ENCODE data around the gene SIDT1.

The SIDT1 gene

DNA sequence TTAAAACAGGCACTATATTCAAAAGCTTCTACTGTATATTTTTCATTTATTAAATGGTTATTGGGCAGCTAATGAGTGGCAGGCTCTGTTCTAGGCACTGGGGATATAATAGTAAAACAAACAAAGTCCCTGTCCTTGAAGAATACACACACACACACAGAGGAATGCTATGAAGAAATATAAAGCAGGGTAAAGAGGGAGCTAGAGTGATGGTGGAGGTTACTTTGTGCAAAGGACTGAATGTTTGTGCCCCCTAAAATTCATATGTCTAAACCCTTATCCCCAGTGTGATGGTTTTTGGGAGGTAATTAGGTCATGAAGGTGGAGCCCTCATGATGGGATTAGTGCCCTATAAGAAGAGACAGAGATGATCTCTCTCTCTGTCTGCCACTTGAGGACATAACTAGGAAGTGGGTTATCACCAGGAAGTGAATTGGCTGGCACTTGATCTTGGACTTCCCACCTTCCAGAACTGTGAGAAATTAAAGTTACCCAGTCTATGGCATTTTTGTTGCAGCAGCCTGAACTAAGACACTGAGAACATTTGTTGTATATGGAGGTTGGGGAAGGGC is 132.3 kb downstream of the SIDT1 start:
- no peak for FAIRE-seq
- DNase-seq (ENCODE audit: insufficient read length) = no peak
- TF ChIP-seq TAF1 (IDR thresholded peaks at IDR 0.05; ENCODE audit: borderline replicate concordance, low read depth, low read length) (no peak), POLR2AphosphoS5 (IDR thresholded peaks at IDR 0.05; ENCODE audit: low read depth, low read length) (no peak), POLR2A (IDR thresholded peaks at IDR 0.05; ENCODE audit: low read depth, low read length) (no peak)

DNA sequence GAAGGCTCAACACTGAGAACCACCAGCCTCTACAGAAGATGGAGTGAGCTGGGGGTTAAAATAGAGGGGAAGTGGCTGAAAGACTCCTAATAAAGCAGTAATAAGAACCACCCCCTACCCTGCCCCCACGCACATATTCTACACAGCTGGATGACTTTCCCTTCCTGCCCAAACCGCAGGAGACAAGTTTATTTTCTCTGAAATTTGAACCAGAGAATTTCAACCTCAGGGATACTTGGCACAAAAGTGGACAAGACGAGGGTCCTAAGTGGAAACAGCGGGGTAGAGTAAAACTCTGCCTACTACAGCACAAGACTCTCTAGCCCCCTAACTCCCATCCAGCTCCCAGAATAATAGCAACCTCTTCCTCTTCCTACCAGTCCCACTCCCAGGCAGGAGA is 135.7 kb downstream of the SIDT1 start:
- DNase-seq (ENCODE audit: insufficient read length) = no peak
- no peak for TF ChIP-seq POLR2A (IDR thresholded peaks at IDR 0.05; ENCODE audit: low read depth, low read length)
- no peak for TF ChIP-seq TAF1 (IDR thresholded peaks at IDR 0.05; ENCODE audit: borderline replicate concordance, low read depth, low read length)
- no peak for TF ChIP-seq POLR2AphosphoS5 (IDR thresholded peaks at IDR 0.05; ENCODE audit: low read depth, low read length)
- FAIRE-seq = peak; percentile 54

DNA sequence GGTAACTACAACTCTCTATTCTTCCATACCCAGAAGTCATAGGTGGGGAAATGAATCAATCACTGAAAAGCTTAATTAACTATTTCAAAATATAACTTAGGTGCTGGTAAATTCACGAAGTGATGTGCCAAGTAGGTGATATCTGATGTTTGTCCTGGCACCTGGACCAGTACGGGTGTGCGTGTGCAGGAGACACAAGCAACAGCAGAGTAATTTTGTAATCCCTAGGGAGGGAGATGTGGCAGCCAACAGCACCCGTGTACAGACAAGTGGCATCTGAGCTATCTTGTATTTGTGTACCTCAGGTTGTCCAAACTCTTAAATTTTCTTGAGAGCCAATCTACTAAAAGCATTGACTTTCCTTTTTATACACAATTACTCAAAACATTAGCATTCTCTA is 141.2 kb downstream of the SIDT1 start:
- DNase-seq (ENCODE audit: insufficient read length) = no peak
- FAIRE-seq = no peak
- no peak for TF ChIP-seq TAF1 (IDR thresholded peaks at IDR 0.05; ENCODE audit: borderline replicate concordance, low read depth, low read length)
- no peak for TF ChIP-seq POLR2A (IDR thresholded peaks at IDR 0.05; ENCODE audit: low read depth, low read length)
- TF ChIP-seq POLR2AphosphoS5 (IDR thresholded peaks at IDR 0.05; ENCODE audit: low read depth, low read length) = no peak

- FAIRE-seq (no peak), DNase-seq (ENCODE audit: insufficient read length) (no peak)
Measured at GRCh38 chr3:113676261-113676660, 143.9 kb downstream of the SIDT1 start.

GRCh38 chr3:113677737-113678136 is 145.4 kb downstream of the SIDT1 start:
- no peak for FAIRE-seq
- no peak for DNase-seq (ENCODE audit: insufficient read length)
- no peak for TF ChIP-seq POLR2AphosphoS5 (IDR thresholded peaks at IDR 0.05; ENCODE audit: low read depth, low read length)
- TF ChIP-seq TAF1 (IDR thresholded peaks at IDR 0.05; ENCODE audit: borderline replicate concordance, low read depth, low read length) = no peak
- no peak for TF ChIP-seq POLR2A (IDR thresholded peaks at IDR 0.05; ENCODE audit: low read depth, low read length)

More at GRCh38 chr3:113676261-113676660, 143.9 kb downstream of the SIDT1 start:
- TF ChIP-seq POLR2A (IDR thresholded peaks at IDR 0.05; ENCODE audit: low read depth, low read length) = no peak
- TF ChIP-seq POLR2AphosphoS5 (IDR thresholded peaks at IDR 0.05; ENCODE audit: low read depth, low read length) = no peak
- no peak for TF ChIP-seq TAF1 (IDR thresholded peaks at IDR 0.05; ENCODE audit: borderline replicate concordance, low read depth, low read length)

GRCh38 chr3:113678773-113679172 is 146.4 kb downstream of the SIDT1 start:
- no peak for FAIRE-seq
- no peak for TF ChIP-seq POLR2A (IDR thresholded peaks at IDR 0.05; ENCODE audit: low read depth, low read length)
- TF ChIP-seq POLR2AphosphoS5 (IDR thresholded peaks at IDR 0.05; ENCODE audit: low read depth, low read length) = no peak
- TF ChIP-seq TAF1 (IDR thresholded peaks at IDR 0.05; ENCODE audit: borderline replicate concordance, low read depth, low read length) = no peak
- DNase-seq (ENCODE audit: insufficient read length) = no peak
